ENCODE data around the gene PPP1R18. TPM values are rescaled to one million over a fixed set of nuclear protein-coding genes. Genes with fewer than 3 reads are reported as not detected.

PPP1R18 gene, protein sequence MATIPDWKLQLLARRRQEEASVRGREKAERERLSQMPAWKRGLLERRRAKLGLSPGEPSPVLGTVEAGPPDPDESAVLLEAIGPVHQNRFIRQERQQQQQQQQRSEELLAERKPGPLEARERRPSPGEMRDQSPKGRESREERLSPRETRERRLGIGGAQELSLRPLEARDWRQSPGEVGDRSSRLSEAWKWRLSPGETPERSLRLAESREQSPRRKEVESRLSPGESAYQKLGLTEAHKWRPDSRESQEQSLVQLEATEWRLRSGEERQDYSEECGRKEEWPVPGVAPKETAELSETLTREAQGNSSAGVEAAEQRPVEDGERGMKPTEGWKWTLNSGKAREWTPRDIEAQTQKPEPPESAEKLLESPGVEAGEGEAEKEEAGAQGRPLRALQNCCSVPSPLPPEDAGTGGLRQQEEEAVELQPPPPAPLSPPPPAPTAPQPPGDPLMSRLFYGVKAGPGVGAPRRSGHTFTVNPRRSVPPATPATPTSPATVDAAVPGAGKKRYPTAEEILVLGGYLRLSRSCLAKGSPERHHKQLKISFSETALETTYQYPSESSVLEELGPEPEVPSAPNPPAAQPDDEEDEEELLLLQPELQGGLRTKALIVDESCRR
- total RNA-seq = 42.5 TPM

DNA sequence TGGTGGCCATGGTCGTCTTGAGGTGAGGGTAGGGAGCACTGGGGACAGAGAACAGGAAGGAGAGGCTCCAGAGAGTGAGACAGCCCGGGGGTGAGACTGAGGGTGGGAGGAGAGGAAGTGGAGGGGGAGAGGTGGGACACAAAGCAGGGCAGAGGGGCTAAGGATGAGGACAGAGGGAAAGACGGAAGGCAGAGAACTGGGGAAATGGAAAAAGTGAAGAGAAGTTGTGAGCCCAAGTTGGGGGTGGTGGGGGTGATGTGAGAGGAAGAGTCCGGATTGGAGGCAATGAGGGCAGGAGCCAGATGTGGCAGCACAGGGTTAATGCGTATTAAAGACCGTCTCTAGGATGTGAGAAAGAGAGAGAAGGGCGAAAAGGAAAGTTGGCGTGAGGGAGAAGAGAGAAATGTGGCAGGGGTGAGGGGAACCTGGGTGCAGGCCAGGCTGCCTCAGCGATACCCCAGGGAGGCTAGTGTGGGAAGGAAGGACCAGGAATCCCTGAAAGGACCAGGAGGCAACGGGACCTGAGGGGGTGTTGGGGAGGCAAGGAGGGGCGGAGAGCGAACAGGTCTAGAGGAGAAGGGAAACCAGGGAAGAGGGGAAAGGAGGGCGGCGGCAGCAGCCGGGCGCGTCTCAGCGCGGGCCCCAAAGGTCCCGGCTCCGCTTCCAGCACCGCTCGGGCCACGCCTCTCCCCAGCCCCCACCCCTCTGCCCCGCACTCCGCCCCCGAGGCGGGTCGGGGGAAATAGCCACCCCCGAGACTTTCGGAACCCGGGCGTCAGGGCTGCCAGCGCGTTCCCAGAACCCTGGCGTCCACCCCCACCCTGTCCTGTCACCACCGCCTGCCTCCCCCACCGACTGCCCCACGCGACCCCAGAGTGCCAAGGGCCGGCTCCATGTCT lies at the start of gene PPP1R18:
TSS of gene PPP1R18 (minus strand) at position 637 of the 899 bp plus-strand sequence. CDS start at position 10, 627 bp downstream.
- Histone ChIP-seq H3K4me1 (peaks cover 78% of the 10 kb centered on the region), H3K36me3 (no peaks in the 10 kb centered on the region), H3K27ac (peak within 1 kb of the TSS; percentile 92), H3K27me3 (no peaks in the 10 kb centered on the region), H3K4me3 (peak within 1 kb of the TSS; percentile 93 to 97), H3K9me3 (no peaks in the 10 kb centered on the region)
- no peak for DNase-seq (ENCODE audit: extremely low spot score in 2 of 2)
- intact Hi-C loops (cut with DNase I) = loop anchor here (2.0 to 10.0 kb wide), 3 partner anchors 35 to 199 kb away; partner anchors contain the start of genes DDR1, MRPS18B, PPP1R10 and TUBB
- TF ChIP-seq POLR2AphosphoS5 (IDR thresholded peaks at IDR 0.05; ENCODE audit: insufficient read depth in 1 of 2, low read depth in 1 of 2) (peak in 1 of 2 donors; percentile 71), POLR2A (IDR thresholded peaks at IDR 0.05) (peak in 1 of 2 donors; percentile 51)
- TF ChIP-seq, protein P1, sequence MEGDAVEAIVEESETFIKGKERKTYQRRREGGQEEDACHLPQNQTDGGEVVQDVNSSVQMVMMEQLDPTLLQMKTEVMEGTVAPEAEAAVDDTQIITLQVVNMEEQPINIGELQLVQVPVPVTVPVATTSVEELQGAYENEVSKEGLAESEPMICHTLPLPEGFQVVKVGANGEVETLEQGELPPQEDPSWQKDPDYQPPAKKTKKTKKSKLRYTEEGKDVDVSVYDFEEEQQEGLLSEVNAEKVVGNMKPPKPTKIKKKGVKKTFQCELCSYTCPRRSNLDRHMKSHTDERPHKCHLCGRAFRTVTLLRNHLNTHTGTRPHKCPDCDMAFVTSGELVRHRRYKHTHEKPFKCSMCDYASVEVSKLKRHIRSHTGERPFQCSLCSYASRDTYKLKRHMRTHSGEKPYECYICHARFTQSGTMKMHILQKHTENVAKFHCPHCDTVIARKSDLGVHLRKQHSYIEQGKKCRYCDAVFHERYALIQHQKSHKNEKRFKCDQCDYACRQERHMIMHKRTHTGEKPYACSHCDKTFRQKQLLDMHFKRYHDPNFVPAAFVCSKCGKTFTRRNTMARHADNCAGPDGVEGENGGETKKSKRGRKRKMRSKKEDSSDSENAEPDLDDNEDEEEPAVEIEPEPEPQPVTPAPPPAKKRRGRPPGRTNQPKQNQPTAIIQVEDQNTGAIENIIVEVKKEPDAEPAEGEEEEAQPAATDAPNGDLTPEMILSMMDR (IDR thresholded peaks at IDR 0.05) = no peak

DNA sequence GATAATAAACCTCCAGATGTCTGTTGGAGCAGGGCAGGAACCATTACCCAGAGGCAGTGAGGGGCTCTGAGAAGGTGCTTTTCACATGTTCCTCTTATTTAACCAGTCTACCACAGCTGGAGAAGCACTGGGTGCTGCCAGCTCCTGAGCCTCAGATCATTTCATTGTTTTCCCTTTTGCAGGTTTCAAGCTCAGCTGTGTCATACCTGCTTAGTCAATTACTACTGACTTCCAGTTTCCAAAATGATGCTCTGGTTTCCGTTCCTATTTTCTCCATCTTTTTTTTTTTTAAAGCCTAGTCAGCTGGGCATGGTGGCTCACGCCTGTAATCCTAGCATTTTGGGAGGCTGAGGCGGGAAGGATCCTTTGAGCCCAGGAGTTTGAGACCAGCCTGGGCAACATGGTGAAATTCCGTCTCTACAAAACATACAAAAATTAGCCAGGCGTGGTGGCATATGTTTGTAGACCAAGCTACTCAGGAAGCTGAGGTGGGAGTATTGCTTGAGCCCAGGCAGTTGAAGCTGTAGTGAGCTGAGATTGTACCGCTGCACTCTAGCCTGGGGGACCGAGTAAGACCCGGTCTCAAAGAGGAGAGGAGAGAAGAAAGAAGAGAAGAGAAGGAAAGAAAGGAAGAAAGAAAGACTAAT lies 49.3 kb upstream of the PPP1R18 start:
- Histone ChIP-seq H3K4me3 (no peak overlapping the region), H3K4me1 (peaks cover 46% of the 10 kb centered on the region), H3K27me3 (no peaks in the 10 kb centered on the region), H3K9me3 (no peaks in the 10 kb centered on the region), H3K36me3 (peaks cover 0 to 87% of the 10 kb centered on the region in 2 donors), H3K27ac (no peak overlapping the region)
- intact Hi-C loops (cut with DNase I) = no loop called here
- DNase-seq (ENCODE audit: extremely low spot score in 2 of 2) = no peak
- TF ChIP-seq POLR2A (IDR thresholded peaks at IDR 0.05) = no peak
- TF ChIP-seq, protein P1 (IDR thresholded peaks at IDR 0.05) = no peak
- TF ChIP-seq POLR2AphosphoS5 (IDR thresholded peaks at IDR 0.05; ENCODE audit: insufficient read depth in 1 of 2, low read depth in 1 of 2) = no peak

DNA sequence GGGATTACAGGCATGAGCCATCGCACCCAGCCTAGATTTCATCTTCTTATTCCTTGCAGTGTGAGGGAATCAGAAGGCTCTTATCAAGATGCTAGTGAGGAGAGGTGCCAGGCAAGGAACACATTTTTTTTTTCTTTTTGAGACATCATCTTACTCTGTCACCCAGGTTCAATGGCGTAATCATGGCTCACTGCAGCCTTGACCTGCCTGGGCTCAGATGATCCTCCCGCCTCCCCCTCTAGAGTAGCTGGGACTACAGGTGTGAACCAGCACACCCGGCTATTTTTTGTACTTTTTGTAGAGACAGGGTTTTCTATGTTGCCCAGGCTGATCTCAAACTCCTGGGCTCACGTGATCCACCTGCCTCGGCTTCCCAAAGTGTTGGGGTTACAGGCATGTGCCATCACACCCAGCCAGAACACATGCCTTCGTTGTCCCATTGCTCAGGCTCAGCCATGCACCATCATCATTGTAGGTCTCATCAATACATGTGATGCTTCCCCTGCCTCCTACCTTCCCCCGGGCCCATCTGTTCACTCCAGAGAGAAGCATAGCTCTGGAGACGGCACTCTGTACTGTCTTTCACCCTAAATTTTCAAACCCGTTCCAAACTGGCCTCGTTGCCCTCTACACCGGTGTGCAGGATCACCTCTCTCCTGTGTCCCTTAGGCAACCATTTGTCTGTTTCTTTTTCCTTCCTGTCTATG lies 45.9 kb upstream of the PPP1R18 start:
- H3K4me3 ChIP-seq = no peak overlapping the region
- H3K27me3 ChIP-seq = no peaks in the 10 kb centered on the region
- peaks cover 0 to 93% of the 10 kb centered on the region in 2 donors for H3K36me3 ChIP-seq
- intact Hi-C loops (cut with DNase I) = no loop called here
- no peaks in the 10 kb centered on the region for H3K9me3 ChIP-seq
- H3K27ac ChIP-seq = no peak overlapping the region
- TF ChIP-seq POLR2A (IDR thresholded peaks at IDR 0.05) (no peak), POLR2AphosphoS5 (IDR thresholded peaks at IDR 0.05; ENCODE audit: insufficient read depth in 1 of 2, low read depth in 1 of 2) (no peak)
- H3K4me1 ChIP-seq = peaks cover 18% of the 10 kb centered on the region
- DNase-seq (ENCODE audit: extremely low spot score in 2 of 2) = no peak

DNA sequence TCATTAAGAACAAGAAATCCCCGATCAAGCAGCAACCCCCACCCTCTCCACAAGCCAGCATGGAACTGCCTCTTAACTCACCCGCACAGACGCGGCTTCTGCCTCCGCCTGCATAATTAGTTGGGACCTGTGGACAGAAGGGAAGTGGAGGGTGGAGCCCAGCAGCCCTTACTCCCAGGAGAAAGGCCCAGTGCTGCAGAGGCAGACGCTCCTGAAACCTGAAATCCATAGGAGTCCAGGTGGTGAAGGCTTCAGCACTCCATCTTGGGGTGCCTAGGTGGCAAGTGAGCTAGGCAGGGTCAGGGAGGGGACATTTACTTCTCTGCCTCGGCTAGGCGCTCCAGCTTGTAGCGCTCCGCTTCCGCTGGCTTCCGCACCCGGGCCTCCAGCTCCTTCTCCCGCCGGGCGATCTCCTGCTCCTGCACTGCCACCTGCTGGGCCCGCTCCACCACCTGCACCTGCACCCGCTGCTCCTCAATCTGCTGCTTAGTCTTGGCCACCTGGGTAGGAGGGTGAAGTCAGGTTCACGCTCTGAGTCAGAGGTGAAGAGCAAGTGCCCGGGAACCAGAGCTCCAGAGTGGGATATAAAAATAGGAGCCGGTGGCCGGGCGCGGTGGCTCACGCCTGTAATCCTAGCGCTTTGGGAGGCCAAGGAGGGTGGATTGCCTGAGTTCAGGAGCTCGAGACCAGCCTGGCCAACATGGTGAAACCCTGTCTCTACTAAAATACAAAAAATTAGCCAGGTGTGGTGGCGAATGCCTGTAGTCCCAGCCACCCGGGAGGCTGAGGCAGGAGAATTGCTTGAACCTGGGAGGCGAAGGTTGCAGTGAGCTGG lies 44.4 kb upstream of the PPP1R18 start:
- Histone ChIP-seq H3K9me3 (no peaks in the 10 kb centered on the region), H3K36me3 (peaks cover 0 to 92% of the 10 kb centered on the region in 2 donors), H3K27ac (peak overlapping the region; percentile 56), H3K4me3 (no peak overlapping the region), H3K27me3 (no peaks in the 10 kb centered on the region), H3K4me1 (peaks cover 15% of the 10 kb centered on the region)
- intact Hi-C loops (cut with DNase I) = no loop called here
- peak; percentile 39 to 62 for TF ChIP-seq POLR2AphosphoS5 (IDR thresholded peaks at IDR 0.05; ENCODE audit: insufficient read depth in 1 of 2, low read depth in 1 of 2)
- TF ChIP-seq POLR2A (IDR thresholded peaks at IDR 0.05) = no peak
- TF ChIP-seq, protein P1 (IDR thresholded peaks at IDR 0.05) = peak; percentile 30 to 50 (median 45)
- no peak for DNase-seq (ENCODE audit: extremely low spot score in 2 of 2)

Measured in vagina (tissue), 2 donors.